Measurements from ENCODE around the gene LBHD2. TPM values are rescaled to one million over a fixed set of nuclear protein-coding genes. Genes with fewer than 3 reads are reported as not detected.

Gene LBHD2
- total RNA-seq, 1 donor from 2014 or later, result not detected

- H3K9me3 ChIP-seq, result no peaks in the 10 kb centered on the region
- no peak for ATAC-seq
- H3K27ac ChIP-seq, result peak overlapping the region; percentile 68
- H3K36me3 ChIP-seq, result no peaks in the 10 kb centered on the region
- intact Hi-C loops (cut with DNase I), result no loop called here
- H3K4me1 ChIP-seq, result peaks cover 40% of the 10 kb centered on the region
- TF ChIP-seq CTCF (IDR thresholded peaks at IDR 0.05), result no peak
- DNase-seq, result no peak
- H3K27me3 ChIP-seq, result no peaks in the 10 kb centered on the region
- no peak overlapping the region for H3K4me3 ChIP-seq
Measured at GRCh38 chr14:103070263-103070885, 13.6 kb upstream of the LBHD2 start.

- peak; percentile 86 for DNase-seq
- TF ChIP-seq CTCF (IDR thresholded peaks at IDR 0.05), result no peak
- peak; percentile 46 for ATAC-seq
- H3K4me1 ChIP-seq, result peaks cover 34% of the 10 kb centered on the region
- intact Hi-C loops (cut with DNase I), result no loop called here
- H3K9me3 ChIP-seq, result no peaks in the 10 kb centered on the region
- H3K27ac ChIP-seq, result peak overlapping the region; percentile 68
- no peaks in the 10 kb centered on the region for H3K36me3 ChIP-seq
- no peaks in the 10 kb centered on the region for H3K27me3 ChIP-seq
- no peak overlapping the region for H3K4me3 ChIP-seq
Measured at GRCh38 chr14:103070971-103071542, 13.0 kb upstream of the LBHD2 start.

GRCh38 chr14:103071544-103072251 lies 12.3 kb upstream of the LBHD2 start:
- no peaks in the 10 kb centered on the region for H3K27me3 ChIP-seq
- peaks cover 31% of the 10 kb centered on the region for H3K4me1 ChIP-seq
- TF ChIP-seq CTCF (IDR thresholded peaks at IDR 0.05), result no peak
- H3K27ac ChIP-seq, result peak overlapping the region; percentile 68
- peak; percentile 90 for DNase-seq
- intact Hi-C loops (cut with DNase I), result no loop called here
- H3K4me3 ChIP-seq, result no peak overlapping the region
- peak; percentile 56 for ATAC-seq
- no peaks in the 10 kb centered on the region for H3K36me3 ChIP-seq
- H3K9me3 ChIP-seq, result no peaks in the 10 kb centered on the region

- Histone ChIP-seq H3K27me3 (no peaks in the 10 kb centered on the region), H3K36me3 (no peaks in the 10 kb centered on the region), H3K4me1 (peaks cover 25% of the 10 kb centered on the region), H3K9me3 (no peaks in the 10 kb centered on the region), H3K27ac (peak overlapping the region; percentile 68), H3K4me3 (no peak overlapping the region)
- no peak for TF ChIP-seq CTCF (IDR thresholded peaks at IDR 0.05)
- intact Hi-C loops (cut with DNase I), result no loop called here
- DNase-seq (peak; percentile 58), ATAC-seq (no peak)
Measured at GRCh38 chr14:103072595-103073366, 11.2 kb upstream of the LBHD2 start.

- intact Hi-C loops (cut with DNase I), result no loop called here
- DNase-seq (peak; percentile 58), ATAC-seq (no peak)
- Histone ChIP-seq H3K9me3 (no peaks in the 10 kb centered on the region), H3K27me3 (no peaks in the 10 kb centered on the region), H3K4me3 (no peak overlapping the region), H3K27ac (peak overlapping the region; percentile 88), H3K4me1 (peaks cover 21% of the 10 kb centered on the region), H3K36me3 (no peaks in the 10 kb centered on the region)
- TF ChIP-seq CTCF (IDR thresholded peaks at IDR 0.05), result no peak
Measured at GRCh38 chr14:103073367-103073875, 10.6 kb upstream of the LBHD2 start.

All from upper lobe of right lung (tissue), 1 donor.